ENCODE data around the gene GGACT. TPM values are rescaled to one million over a fixed set of nuclear protein-coding genes. Genes with fewer than 3 reads are reported as not detected.

GGACT gene
- total and polyA plus RNA-seq, 2 experiments from 2014 or later, result 0.24 to 1.0 TPM

GRCh38 chr13:100608906-100609305, 20.3 kb upstream of the GGACT start:
- no peak overlapping the region for H3K4me3 Mint-ChIP-seq
- no peak overlapping the region for H3K27ac Mint-ChIP-seq
- no peaks in the 10 kb centered on the region for H3K79me2 ChIP-seq (replicated peaks; ENCODE audit: insufficient read depth)
- H3K9me3 Mint-ChIP-seq, result no peaks in the 10 kb centered on the region
- peaks cover 8% of the 10 kb centered on the region; the same call in 2 of the 3 replicates for H3K4me1 Mint-ChIP-seq
- H3K4me2 ChIP-seq, result no peak overlapping the region
- no peak overlapping the region for H2AFZ ChIP-seq
- no peaks in the 10 kb centered on the region for H3K4me1 ChIP-seq (ENCODE audit: insufficient read depth)
- H3F3A ChIP-seq (replicated peaks; ENCODE audit: low read depth), result no peaks in the 10 kb centered on the region; the same call in 1 of the 2 replicates
- no peaks in the 10 kb centered on the region for H3K9me2 ChIP-seq (ENCODE audit: insufficient read depth)
- TF ChIP-seq CREB1 (CRISPR knock-in tag; IDR thresholded peaks at IDR 0.05; ENCODE audit: low read depth) (no peak), EZH2 (IDR thresholded peaks at IDR 0.05; ENCODE audit: low read depth, unreplicated experiment) (no peak), POLR2AphosphoS5 (IDR thresholded peaks at IDR 0.05; ENCODE audit: low read depth) (no peak), ZNF114 (CRISPR knock-in tag; IDR thresholded peaks at IDR 0.05) (no peak), JUNB (IDR thresholded peaks at IDR 0.05; ENCODE audit: unreplicated experiment) (no peak), EZH2phosphoT487 (IDR thresholded peaks at IDR 0.05; ENCODE audit: unreplicated experiment) (no peak), STAT1 (IDR thresholded peaks at IDR 0.05; ENCODE audit: unreplicated experiment) (no peak), NANOG (IDR thresholded peaks at IDR 0.05; ENCODE audit: borderline replicate concordance) (no peak), CTCF (conservative IDR thresholded peaks at IDR 0.05; ENCODE audit: low read depth in 2 of 2) (no peak), ZNF331 (CRISPR knock-in tag; IDR thresholded peaks at IDR 0.05; ENCODE audit: low read depth) (no peak)
- TF ChIP-seq, protein P1, sequence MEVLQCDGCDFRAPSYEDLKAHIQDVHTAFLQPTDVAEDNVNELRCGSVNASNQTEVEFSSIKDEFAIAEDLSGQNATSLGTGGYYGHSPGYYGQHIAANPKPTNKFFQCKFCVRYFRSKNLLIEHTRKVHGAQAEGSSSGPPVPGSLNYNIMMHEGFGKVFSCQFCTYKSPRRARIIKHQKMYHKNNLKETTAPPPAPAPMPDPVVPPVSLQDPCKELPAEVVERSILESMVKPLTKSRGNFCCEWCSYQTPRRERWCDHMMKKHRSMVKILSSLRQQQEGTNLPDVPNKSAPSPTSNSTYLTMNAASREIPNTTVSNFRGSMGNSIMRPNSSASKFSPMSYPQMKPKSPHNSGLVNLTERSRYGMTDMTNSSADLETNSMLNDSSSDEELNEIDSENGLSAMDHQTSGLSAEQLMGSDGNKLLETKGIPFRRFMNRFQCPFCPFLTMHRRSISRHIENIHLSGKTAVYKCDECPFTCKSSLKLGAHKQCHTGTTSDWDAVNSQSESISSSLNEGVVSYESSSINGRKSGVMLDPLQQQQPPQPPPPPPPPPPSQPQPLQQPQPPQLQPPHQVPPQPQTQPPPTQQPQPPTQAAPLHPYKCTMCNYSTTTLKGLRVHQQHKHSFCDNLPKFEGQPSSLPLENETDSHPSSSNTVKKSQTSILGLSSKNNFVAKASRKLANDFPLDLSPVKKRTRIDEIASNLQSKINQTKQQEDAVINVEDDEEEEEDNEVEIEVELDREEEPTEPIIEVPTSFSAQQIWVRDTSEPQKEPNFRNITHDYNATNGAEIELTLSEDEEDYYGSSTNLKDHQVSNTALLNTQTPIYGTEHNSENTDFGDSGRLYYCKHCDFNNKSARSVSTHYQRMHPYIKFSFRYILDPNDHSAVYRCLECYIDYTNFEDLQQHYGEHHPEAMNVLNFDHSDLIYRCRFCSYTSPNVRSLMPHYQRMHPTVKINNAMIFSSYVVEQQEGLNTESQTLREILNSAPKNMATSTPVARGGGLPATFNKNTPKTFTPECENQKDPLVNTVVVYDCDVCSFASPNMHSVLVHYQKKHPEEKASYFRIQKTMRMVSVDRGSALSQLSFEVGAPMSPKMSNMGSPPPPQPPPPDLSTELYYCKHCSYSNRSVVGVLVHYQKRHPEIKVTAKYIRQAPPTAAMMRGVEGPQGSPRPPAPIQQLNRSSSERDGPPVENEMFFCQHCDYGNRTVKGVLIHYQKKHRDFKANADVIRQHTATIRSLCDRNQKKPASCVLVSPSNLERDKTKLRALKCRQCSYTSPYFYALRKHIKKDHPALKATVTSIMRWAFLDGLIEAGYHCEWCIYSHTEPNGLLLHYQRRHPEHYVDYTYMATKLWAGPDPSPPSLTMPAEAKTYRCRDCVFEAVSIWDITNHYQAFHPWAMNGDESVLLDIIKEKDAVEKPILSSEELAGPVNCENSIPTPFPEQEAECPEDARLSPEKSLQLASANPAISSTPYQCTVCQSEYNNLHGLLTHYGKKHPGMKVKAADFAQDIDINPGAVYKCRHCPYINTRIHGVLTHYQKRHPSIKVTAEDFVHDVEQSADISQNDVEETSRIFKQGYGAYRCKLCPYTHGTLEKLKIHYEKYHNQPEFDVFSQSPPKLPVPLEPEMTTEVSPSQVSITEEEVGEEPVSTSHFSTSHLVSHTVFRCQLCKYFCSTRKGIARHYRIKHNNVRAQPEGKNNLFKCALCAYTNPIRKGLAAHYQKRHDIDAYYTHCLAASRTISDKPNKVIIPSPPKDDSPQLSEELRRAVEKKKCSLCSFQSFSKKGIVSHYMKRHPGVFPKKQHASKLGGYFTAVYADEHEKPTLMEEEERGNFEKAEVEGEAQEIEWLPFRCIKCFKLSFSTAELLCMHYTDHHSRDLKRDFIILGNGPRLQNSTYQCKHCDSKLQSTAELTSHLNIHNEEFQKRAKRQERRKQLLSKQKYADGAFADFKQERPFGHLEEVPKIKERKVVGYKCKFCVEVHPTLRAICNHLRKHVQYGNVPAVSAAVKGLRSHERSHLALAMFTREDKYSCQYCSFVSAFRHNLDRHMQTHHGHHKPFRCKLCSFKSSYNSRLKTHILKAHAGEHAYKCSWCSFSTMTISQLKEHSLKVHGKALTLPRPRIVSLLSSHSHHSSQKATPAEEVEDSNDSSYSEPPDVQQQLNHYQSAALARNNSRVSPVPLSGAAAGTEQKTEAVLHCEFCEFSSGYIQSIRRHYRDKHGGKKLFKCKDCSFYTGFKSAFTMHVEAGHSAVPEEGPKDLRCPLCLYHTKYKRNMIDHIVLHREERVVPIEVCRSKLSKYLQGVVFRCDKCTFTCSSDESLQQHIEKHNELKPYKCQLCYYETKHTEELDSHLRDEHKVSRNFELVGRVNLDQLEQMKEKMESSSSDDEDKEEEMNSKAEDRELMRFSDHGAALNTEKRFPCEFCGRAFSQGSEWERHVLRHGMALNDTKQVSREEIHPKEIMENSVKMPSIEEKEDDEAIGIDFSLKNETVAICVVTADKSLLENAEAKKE (CRISPR knock-in tag; IDR thresholded peaks at IDR 0.05), result no peak
- TF ChIP-seq, protein P2, sequence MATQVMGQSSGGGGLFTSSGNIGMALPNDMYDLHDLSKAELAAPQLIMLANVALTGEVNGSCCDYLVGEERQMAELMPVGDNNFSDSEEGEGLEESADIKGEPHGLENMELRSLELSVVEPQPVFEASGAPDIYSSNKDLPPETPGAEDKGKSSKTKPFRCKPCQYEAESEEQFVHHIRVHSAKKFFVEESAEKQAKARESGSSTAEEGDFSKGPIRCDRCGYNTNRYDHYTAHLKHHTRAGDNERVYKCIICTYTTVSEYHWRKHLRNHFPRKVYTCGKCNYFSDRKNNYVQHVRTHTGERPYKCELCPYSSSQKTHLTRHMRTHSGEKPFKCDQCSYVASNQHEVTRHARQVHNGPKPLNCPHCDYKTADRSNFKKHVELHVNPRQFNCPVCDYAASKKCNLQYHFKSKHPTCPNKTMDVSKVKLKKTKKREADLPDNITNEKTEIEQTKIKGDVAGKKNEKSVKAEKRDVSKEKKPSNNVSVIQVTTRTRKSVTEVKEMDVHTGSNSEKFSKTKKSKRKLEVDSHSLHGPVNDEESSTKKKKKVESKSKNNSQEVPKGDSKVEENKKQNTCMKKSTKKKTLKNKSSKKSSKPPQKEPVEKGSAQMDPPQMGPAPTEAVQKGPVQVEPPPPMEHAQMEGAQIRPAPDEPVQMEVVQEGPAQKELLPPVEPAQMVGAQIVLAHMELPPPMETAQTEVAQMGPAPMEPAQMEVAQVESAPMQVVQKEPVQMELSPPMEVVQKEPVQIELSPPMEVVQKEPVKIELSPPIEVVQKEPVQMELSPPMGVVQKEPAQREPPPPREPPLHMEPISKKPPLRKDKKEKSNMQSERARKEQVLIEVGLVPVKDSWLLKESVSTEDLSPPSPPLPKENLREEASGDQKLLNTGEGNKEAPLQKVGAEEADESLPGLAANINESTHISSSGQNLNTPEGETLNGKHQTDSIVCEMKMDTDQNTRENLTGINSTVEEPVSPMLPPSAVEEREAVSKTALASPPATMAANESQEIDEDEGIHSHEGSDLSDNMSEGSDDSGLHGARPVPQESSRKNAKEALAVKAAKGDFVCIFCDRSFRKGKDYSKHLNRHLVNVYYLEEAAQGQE (IDR thresholded peaks at IDR 0.05; ENCODE audit: unreplicated experiment), result no peak
- TF ChIP-seq, protein P3, sequence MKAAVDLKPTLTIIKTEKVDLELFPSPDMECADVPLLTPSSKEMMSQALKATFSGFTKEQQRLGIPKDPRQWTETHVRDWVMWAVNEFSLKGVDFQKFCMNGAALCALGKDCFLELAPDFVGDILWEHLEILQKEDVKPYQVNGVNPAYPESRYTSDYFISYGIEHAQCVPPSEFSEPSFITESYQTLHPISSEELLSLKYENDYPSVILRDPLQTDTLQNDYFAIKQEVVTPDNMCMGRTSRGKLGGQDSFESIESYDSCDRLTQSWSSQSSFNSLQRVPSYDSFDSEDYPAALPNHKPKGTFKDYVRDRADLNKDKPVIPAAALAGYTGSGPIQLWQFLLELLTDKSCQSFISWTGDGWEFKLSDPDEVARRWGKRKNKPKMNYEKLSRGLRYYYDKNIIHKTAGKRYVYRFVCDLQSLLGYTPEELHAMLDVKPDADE (IDR thresholded peaks at IDR 0.05), result no peak
- ATAC-seq (no peak), DNase-seq (ENCODE audit: low spot score) (no peak)
- no peak overlapping the region for H3K27ac ChIP-seq (ENCODE audit: low read depth)
- H3K36me3 ChIP-seq (ENCODE audit: insufficient read depth), result no peaks in the 10 kb centered on the region; the same call in 1 of the 2 replicates
- peaks cover 11% of the 10 kb centered on the region for H3K36me3 Mint-ChIP-seq (ENCODE audit: low read depth)
- H3K27me3 Mint-ChIP-seq (ENCODE audit: insufficient read depth, low read depth, poor library complexity), result no peaks in the 10 kb centered on the region
- no peak overlapping the region for H3K4me3 ChIP-seq
- H3K27me3 ChIP-seq (ENCODE audit: insufficient read depth), result no peaks in the 10 kb centered on the region
- no peaks in the 10 kb centered on the region for H4K20me1 ChIP-seq (replicated peaks; ENCODE audit: insufficient read depth)

Data from GM23338 (cell line).